HCT116 (cell line): ENCODE results near the gene ITIH4.

Experiments
- CTCF ChIP-seq, 3 experiments: fragments of 200-600 bp in 1 of 3; sonication (generic) in 1 of 3; IDR thresholded peaks in 2 of 3; conservative IDR thresholded peaks in 1 of 3; 2 replicates each; pipeline ENCODE4 v1.5.1; 2012 to 2017; ENCODE audit warnings: low read depth in 2 of 3, low read length in 2 of 3, antibody characterized with exemption in 1 of 3, borderline replicate concordance in 1 of 3, control low read depth in 1 of 3, mild to moderate bottlenecking in 1 of 3, mixed read lengths in 1 of 3, mixed run types in 1 of 3, moderate library complexity in 1 of 3; ENCODE audit not compliant: insufficient read depth in 1 of 3
- EZH2 ChIP-seq: fragments of 200-600 bp; sonication (generic); IDR thresholded peaks from 2 replicates; pipeline ENCODE4 v1.6.1; 2017; ENCODE audit warnings: antibody characterized with exemption, mixed run types
- FOSL1 ChIP-seq: IDR thresholded peaks from 2 replicates; pipeline ENCODE4 v1.6.1; 2012; ENCODE audit warnings: low read depth
- POLR2A ChIP-seq: IDR thresholded peaks from 2 replicates; pipeline ENCODE4 v1.7.0; 2011; ENCODE audit warnings: borderline replicate concordance; ENCODE audit not compliant: insufficient read depth, insufficient read length; ENCODE audit errors: extremely low read depth

GRCh38 chr3:52839268-52839575 is 8.8 kb upstream of the ITIH4 start:
- TF ChIP-seq CTCF (IDR thresholded peaks at IDR 0.05 in 2 of 3, conservative IDR thresholded peaks at IDR 0.05 in 1 of 3; ENCODE audit: borderline replicate concordance in 1 of 3, insufficient read depth in 1 of 3, low read depth in 2 of 3, low read length in 2 of 3) = no peak
- no peak for TF ChIP-seq POLR2A
- TF ChIP-seq FOSL1 = no peak
- TF ChIP-seq EZH2 = no peak
